Fibroblast of lung (primary cell): Measurements from ENCODE around the gene PFKM. TPM values are rescaled to one million over a fixed set of nuclear protein-coding genes. Genes with fewer than 3 reads are reported as not detected.

Experiments used
- DNase-seq, 2 donors: peaks; one replicate each; pipeline versions ENCODE4 v3.0.0 to v3.0.0-alpha.2; 2010; ENCODE audit warnings: low read depth in 2 of 2
- H2AFZ ChIP-seq: 2 replicates; pipeline ENCODE4 v1.5.1; 2012; ENCODE audit warnings: low read length, control low read depth, inconsistent platforms
- H3K27ac ChIP-seq: 2 replicates; pipeline ENCODE4 v1.5.1; 2011; ENCODE audit warnings: low read length, control low read depth; ENCODE audit not compliant: insufficient read depth
- H3K27me3 ChIP-seq: 2 replicates; pipeline ENCODE4 v1.5.1; 2011; ENCODE audit warnings: mild to moderate bottlenecking, low read length; ENCODE audit not compliant: control insufficient read depth, insufficient read depth
- H3K36me3 ChIP-seq: 2 replicates; pipeline ENCODE4 v1.5.1; 2011; ENCODE audit warnings: low read length; ENCODE audit not compliant: control insufficient read depth, insufficient read depth
- H3K4me1 ChIP-seq: 2 replicates; pipeline ENCODE4 v1.5.1; 2011; ENCODE audit warnings: low read length; ENCODE audit not compliant: control insufficient read depth, insufficient read depth; ENCODE audit errors: extremely low read depth
- H3K4me2 ChIP-seq: 2 replicates; pipeline ENCODE4 v1.5.1; 2011; ENCODE audit warnings: low read length, control low read depth; ENCODE audit not compliant: insufficient read depth; ENCODE audit errors: extremely low read depth
- H3K4me3 ChIP-seq, 4 experiments: fragments of 200-600 bp in 1 of 4; sonication (generic) in 1 of 4; replicated peaks in 1 of 4; 2 replicates each; pipeline ENCODE4 v1.5.1; 2011 to 2016; ENCODE audit warnings: low read length in 4 of 4, low read depth in 3 of 4, mild to moderate bottlenecking in 3 of 4, control low read depth in 2 of 4, inconsistent platforms in 1 of 4, mixed read lengths in 1 of 4; ENCODE audit not compliant: insufficient read depth in 1 of 4; ENCODE audit errors: control extremely low read depth in 1 of 4
- H3K79me2 ChIP-seq: 2 replicates; pipeline ENCODE4 v1.5.1; 2012; ENCODE audit warnings: mild to moderate bottlenecking, low read length, inconsistent platforms; ENCODE audit not compliant: control insufficient read depth, insufficient read depth
- H3K9ac ChIP-seq: 2 replicates; pipeline ENCODE4 v1.5.1; 2011; ENCODE audit warnings: mild to moderate bottlenecking, low read length, control low read depth; ENCODE audit not compliant: insufficient read depth
- H3K9me3 ChIP-seq: 2 replicates; pipeline ENCODE4 v1.5.1; 2012; ENCODE audit warnings: low read depth, low read length; ENCODE audit not compliant: control insufficient read depth, insufficient read depth
- H4K20me1 ChIP-seq: 2 replicates; pipeline ENCODE4 v1.5.1; 2011; ENCODE audit warnings: low read length; ENCODE audit not compliant: control insufficient read depth, insufficient read depth; ENCODE audit errors: extremely low read depth
- CTCF ChIP-seq, 2 donors: IDR thresholded peaks in 1 of 2; conservative IDR thresholded peaks in 1 of 2; 1 replicate in 1 of 2; 2 replicates in 1 of 2; pipeline ENCODE4 v1.5.1; 2011 to 2012; ENCODE audit warnings: low read length in 2 of 2, control low read depth in 1 of 2, inconsistent platforms in 1 of 2, low read depth in 1 of 2, mild to moderate bottlenecking in 1 of 2
- EZH2 ChIP-seq: IDR thresholded peaks from 2 replicates; pipeline ENCODE4 v1.5.1; 2012; ENCODE audit warnings: low read length, control low read depth, mild to moderate bottlenecking; ENCODE audit errors: missing control alignments
- polyA plus RNA-seq, 2 donors: library from polyadenylated mRNA; depleted of rRNA in 1 of 2; stranded (reverse) in 1 of 2; unstranded in 1 of 2; fragments of >200 nt; gene quantifications; 2 replicates each; pipeline ENCODE4 v1.2.1, GENCODE V29; 2011 to 2012; ENCODE audit warnings: missing spikeins in 1 of 2
- total RNA-seq: library from RNA; depleted of rRNA; stranded (reverse); fragments of >200 nt; gene quantifications from 2 replicates; pipeline ENCODE4 v1.2.1, GENCODE V29; 2014

PFKM gene
- total and polyA plus RNA-seq, 2 donors (not counting 1 experiment from before 2014, with no cell fraction given): 88.4 to 98.9 TPM

- H3K36me3 ChIP-seq: no peaks in the 10 kb centered on the region
- H3K9ac ChIP-seq: no peak overlapping the region
- TF ChIP-seq CTCF (conservative IDR thresholded peaks at IDR 0.05 in 1 of 2, IDR thresholded peaks at IDR 0.05 in 1 of 2; ENCODE audit: low read depth in 1 of 2, low read length in 2 of 2) (no peak), EZH2 (no peak)
- peak overlapping the region; percentile 95 for H2AFZ ChIP-seq
- H3K27me3 ChIP-seq: peaks cover 56% of the 10 kb centered on the region
- H3K4me2 ChIP-seq: peak overlapping the region; percentile 65
- no peaks in the 10 kb centered on the region for H3K9me3 ChIP-seq
- no peaks in the 10 kb centered on the region for H4K20me1 ChIP-seq
- no peak for DNase-seq
- no peaks in the 10 kb centered on the region for H3K79me2 ChIP-seq
- peak overlapping the region; percentile 63 to 82 (median 80) for H3K4me3 ChIP-seq
- H3K27ac ChIP-seq: no peak overlapping the region
- H3K4me1 ChIP-seq: peaks cover 4% of the 10 kb centered on the region
Measured at GRCh38 chr12:48182631-48183030, 63.5 kb downstream of the PFKM start.

- Histone ChIP-seq H3K36me3 (no peaks in the 10 kb centered on the region), H3K9ac (peak within 1 kb of the TSS; percentile 69), H3K9me3 (no peaks in the 10 kb centered on the region), H3K4me1 (peaks cover 4% of the 10 kb centered on the region), H3K4me3 (peak within 1 kb of the TSS; percentile 63 to 82 (median 80)), H3K79me2 (no peaks in the 10 kb centered on the region), H2AFZ (peak within 1 kb of the TSS; percentile 95), H3K4me2 (peak within 1 kb of the TSS; percentile 65), H3K27me3 (peaks cover 55% of the 10 kb centered on the region), H3K27ac (peak within 1 kb of the TSS; percentile 37), H4K20me1 (no peaks in the 10 kb centered on the region)
- TF ChIP-seq EZH2: no peak
- peak; percentile 24 to 46 for TF ChIP-seq CTCF (conservative IDR thresholded peaks at IDR 0.05 in 1 of 2, IDR thresholded peaks at IDR 0.05 in 1 of 2; ENCODE audit: low read depth in 1 of 2, low read length in 2 of 2)
- peak; percentile 77 to 80 for DNase-seq
Measured at GRCh38 chr12:48183091-48183875, 64.1 kb downstream of the PFKM start, which contains the start of gene CCDC184. TSS of gene CCDC184 (plus strand) at chr12:48183644. CDS start at chr12:48184123, 479 bp downstream.

- Histone ChIP-seq H3K9me3 (no peaks in the 10 kb centered on the region), H3K27me3 (peaks cover 48% of the 10 kb centered on the region), H3K9ac (peak overlapping the region; percentile 69), H3K4me2 (peak overlapping the region; percentile 65), H3K4me3 (peak overlapping the region; percentile 63 to 82 (median 80)), H3K36me3 (no peaks in the 10 kb centered on the region), H3K27ac (no peak overlapping the region), H3K4me1 (peaks cover 4% of the 10 kb centered on the region), H2AFZ (peak overlapping the region; percentile 95), H3K79me2 (no peaks in the 10 kb centered on the region), H4K20me1 (no peaks in the 10 kb centered on the region)
- no peak for TF ChIP-seq CTCF (conservative IDR thresholded peaks at IDR 0.05 in 1 of 2, IDR thresholded peaks at IDR 0.05 in 1 of 2; ENCODE audit: low read depth in 1 of 2, low read length in 2 of 2)
- TF ChIP-seq EZH2: no peak
- no peak for DNase-seq
Measured at GRCh38 chr12:48183876-48184548, 64.8 kb downstream of the PFKM start.
